PC-9 (cell line): ENCODE results near the gene FBP2.
"Not testable (repeated sequence)": the region's sequence is repeated elsewhere in the genome, so short reads cannot be mapped to it uniquely, and the experiment has no call there.

Source experiments
- EZH2 ChIP-seq: fragments of 200-600 bp; sonication (generic); IDR thresholded peaks from 2 replicates; pipeline ENCODE4 v1.8.0; 2017; ENCODE audit warnings: antibody characterized with exemption, low read depth
- TF ChIP-seq, protein P1 (sequence below): fragments of 200-600 bp; sonication (generic); conservative IDR thresholded peaks from 2 replicates; pipeline ENCODE4 v1.6.1; 2017; ENCODE audit warnings: mixed run types, antibody characterized with exemption, mild to moderate bottlenecking, moderate library complexity

GRCh38 chr9:94591046-94591545 lies 2.5 kb downstream of the FBP2 start:
- TF ChIP-seq, protein P1, sequence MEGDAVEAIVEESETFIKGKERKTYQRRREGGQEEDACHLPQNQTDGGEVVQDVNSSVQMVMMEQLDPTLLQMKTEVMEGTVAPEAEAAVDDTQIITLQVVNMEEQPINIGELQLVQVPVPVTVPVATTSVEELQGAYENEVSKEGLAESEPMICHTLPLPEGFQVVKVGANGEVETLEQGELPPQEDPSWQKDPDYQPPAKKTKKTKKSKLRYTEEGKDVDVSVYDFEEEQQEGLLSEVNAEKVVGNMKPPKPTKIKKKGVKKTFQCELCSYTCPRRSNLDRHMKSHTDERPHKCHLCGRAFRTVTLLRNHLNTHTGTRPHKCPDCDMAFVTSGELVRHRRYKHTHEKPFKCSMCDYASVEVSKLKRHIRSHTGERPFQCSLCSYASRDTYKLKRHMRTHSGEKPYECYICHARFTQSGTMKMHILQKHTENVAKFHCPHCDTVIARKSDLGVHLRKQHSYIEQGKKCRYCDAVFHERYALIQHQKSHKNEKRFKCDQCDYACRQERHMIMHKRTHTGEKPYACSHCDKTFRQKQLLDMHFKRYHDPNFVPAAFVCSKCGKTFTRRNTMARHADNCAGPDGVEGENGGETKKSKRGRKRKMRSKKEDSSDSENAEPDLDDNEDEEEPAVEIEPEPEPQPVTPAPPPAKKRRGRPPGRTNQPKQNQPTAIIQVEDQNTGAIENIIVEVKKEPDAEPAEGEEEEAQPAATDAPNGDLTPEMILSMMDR, result not testable (repeated sequence)
- TF ChIP-seq EZH2, result not testable (repeated sequence)
